Ureter (tissue), 1 donor: ENCODE results near the gene RBM3. TPM values are rescaled to one million over a fixed set of nuclear protein-coding genes. Genes with fewer than 3 reads are reported as not detected.
A peak's percentile ranks its signal among the peaks of the same experiment; 100 is the strongest.

Experiments
- DNase-seq: peaks from one replicate; pipeline ENCODE4 v3.0.0-alpha.2; 2020; ENCODE audit warnings: low spot score
- total RNA-seq: library from RNA; stranded (reverse); gene quantifications from one replicate; pipeline ENCODE4 v1.2.4, GENCODE V29; 2023
- donor health status: DM: yes; HTN: yes; CAD: no.

Gene RBM3
- total RNA-seq, 1 donor from 2014 or later = 364 TPM

GRCh38 chrX:48578661-48579128 is 4.4 kb downstream of the RBM3 start:
- no peak for DNase-seq

- no peak for DNase-seq
These were observed 5.0 kb downstream of the RBM3 start for GRCh38 chrX:48579259-48579658.

- no peak for DNase-seq
These were observed 6.4 kb downstream of the RBM3 start for GRCh38 chrX:48580662-48581061.

GRCh38 chrX:48584698-48585097 is 10.4 kb downstream of the RBM3 start:
- no peak for DNase-seq

- no peak for DNase-seq
These were observed 15.3 kb downstream of the RBM3 start for GRCh38 chrX:48589482-48590162.

GRCh38 chrX:48590203-48591103 is 16.2 kb downstream of the RBM3 start:
- no peak for DNase-seq

DNA sequence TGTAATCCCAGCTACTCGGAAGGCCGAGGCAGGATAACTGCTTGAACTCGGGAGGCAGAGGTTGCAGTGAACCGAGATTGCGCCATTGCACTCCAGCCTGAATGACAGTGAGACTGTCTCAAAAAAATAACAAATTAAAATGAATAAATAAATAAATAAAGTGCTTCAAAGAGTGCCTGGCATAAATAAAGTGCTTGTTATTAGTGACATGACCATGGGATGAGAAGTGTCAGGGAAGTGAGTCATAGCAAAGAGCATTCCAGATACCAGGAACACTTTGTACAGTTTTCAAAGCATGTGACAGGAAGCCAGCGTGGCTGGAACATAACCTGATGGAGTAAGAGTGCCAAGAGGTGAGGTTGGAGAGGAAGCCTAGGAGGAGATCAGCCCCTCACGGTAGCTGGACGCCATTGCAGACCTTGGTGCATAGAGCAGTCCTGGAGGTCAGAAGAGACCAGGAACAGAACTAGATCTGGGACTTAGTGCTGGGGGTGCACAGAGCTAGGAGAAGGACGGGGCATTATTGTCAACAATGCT is 17.0 kb downstream of the RBM3 start:
- no peak for DNase-seq

GRCh38 chrX:48592971-48593370 is 18.7 kb downstream of the RBM3 start:
- no peak for DNase-seq

- no peak for DNase-seq
These were observed 21.6 kb downstream of the RBM3 start for GRCh38 chrX:48595929-48596328.

DNA sequence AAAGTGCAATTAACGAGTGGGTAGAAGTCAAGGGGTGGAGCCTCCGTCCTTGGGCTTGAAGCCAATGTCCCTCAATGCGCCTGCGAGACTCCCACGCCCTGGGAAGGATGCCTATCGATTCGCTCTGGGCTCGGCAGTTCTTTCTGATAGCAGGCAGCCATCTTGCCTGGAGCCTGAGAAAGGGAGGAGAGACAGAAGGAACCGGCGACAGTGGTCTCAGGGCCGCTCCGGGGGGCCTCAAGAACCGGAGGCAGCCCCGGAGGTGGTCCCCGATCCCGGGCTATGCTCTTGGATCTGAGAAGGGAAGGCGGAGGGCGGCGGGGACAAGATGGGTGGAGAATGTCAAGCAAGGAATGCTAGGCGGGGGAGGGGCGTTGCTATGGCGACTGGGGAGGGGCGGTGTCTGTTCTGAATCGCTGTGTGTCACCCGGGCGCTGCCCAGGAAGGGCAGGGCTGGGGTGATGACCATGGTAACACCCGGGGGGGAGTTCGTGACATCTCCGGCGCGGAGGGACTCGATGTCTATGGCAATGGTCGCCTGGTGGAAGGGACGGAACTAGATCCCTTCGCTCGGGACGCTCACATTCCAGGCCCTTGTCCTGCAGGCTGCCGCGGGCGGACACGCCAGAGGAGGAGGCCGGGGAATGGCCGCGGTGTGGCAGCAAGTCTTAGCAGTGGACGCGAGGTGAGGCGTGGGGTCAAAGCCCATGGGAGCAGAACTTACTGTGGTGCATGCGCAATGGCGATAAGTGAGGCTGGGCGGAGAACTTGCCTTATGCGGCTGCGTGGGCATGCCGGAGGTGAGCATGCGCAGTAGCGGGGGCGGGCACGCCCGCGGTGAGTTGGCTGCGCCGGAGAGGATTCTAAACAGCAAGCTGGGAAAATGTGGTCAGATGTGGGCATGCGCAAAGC is 23.3 kb downstream of the RBM3 start, which contains the start of gene WDR13:
TSS of gene WDR13 (plus strand) at position 140 of the 912 bp plus-strand sequence. CDS start at position 645, 505 bp downstream.
- peak; percentile 93 for DNase-seq

- no peak for DNase-seq
These were observed 24.3 kb downstream of the RBM3 start for GRCh38 chrX:48598614-48599013.

GRCh38 chrX:48599341-48599740 is 25.1 kb downstream of the RBM3 start:
- no peak for DNase-seq

- no peak for DNase-seq
These were observed 25.9 kb downstream of the RBM3 start for GRCh38 chrX:48600226-48600625.

GRCh38 chrX:48601741-48602394 is 27.6 kb downstream of the RBM3 start:
- no peak for DNase-seq

- DNase-seq = no peak
These were observed 30.4 kb downstream of the RBM3 start for GRCh38 chrX:48604701-48605100.

GRCh38 chrX:48606091-48606490 is 31.8 kb downstream of the RBM3 start:
- no peak for DNase-seq

- DNase-seq = no peak
These were observed 37.4 kb downstream of the RBM3 start for GRCh38 chrX:48611703-48612102.

DNA sequence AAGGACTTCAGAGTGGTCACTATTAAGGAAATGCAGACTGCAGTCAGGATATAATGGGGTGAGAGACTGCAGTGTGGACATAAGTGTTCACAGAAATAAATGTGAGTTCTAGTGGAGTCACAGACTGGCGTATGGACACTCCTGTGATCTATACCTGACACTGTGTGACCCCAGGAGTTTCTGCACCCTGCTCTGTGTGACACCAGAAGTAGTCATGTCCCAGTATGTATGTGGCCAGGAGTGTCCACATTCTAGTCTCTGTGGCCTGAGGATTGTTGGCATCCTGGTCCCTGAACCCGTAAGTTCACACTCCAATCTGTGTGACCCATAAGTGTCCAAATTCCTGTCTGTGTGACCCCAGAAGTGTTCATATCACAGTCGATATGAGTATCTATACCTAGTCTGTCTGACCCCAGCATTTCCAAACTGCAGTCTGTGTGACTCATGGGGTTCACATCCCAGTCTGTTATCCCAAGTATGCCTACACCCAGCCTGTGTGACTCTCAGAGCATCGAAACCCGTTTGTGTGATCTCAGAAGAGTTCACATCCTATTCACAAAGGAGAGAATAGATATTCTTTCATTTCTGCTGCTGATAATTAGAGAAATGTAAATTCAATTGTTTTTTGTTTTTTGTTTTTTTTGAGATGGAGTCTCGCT is 39.3 kb downstream of the RBM3 start:
- no peak for DNase-seq

DNA sequence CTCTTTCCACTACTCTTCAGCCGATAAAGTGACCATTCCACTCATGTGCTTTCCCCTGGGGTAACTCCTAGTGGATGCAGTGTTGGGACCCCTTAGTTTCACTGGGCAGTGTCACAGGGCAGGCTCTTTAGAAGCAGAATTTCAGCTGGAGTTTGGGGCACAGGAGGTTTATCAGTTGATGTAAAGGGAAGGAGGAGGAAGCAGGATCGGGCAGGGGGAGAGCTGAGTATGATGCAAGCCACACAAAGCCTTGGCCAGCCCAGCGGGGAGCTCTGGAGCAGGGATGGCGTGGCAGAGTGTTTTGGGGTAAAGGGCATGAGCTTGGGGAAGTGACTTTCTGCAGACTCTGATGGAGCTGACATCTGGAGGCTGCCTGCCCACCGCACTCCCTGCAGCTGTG is 42.3 kb downstream of the RBM3 start:
- DNase-seq = no peak

DNA sequence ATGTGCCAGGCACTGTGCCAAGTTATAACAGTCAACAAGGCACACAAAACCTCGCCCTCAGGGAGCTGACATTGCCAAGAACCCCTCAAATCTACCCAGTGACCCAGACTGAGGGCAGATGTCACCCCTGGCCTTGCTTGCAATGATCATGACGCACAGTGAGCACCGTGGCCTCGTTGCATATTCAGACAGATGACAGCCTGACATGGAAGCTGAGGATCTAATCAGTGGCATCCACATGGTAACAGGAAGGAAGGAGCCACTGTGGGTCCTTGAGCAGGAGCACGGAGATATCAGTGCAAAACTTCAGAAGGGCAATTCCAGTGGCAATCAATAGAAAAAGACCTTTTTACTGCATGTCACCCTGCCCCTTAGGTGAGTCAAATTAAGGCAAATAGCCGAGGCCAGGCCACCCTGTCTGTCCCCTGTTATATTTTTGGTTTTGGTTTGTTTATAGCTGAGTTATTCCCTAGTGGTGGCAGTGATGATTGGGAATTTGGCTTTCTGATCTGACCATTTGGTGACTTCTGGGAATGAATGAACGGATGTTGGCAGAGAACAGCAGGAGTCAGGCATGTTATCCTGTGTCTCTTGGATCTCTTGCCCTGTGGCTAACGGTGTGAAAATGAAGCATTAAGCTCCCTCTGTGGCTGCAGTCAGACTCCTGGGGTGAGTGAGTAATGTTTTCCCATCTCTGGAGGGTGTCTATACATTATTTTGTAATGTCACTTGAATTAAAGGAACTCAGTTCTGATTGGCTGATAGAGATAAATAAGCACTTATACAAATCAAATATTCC is 43.5 kb downstream of the RBM3 start:
- no peak for DNase-seq
